ENCODE results near the gene UNC119. TPM values are rescaled to one million over a fixed set of nuclear protein-coding genes. Genes with fewer than 3 reads are reported as not detected.

Gene UNC119
- total RNA-seq, 1 experiment from 2014 or later: 17.8 TPM

GRCh38 chr17:28573040-28573380 lies 20.6 kb upstream of the UNC119 start:
- DNase-seq (ENCODE audit: low read depth): no peak

GRCh38 chr17:28572259-28573039 lies 20.0 kb upstream of the UNC119 start:
- DNase-seq (ENCODE audit: low read depth): no peak

GRCh38 chr17:28571361-28572122 lies 19.1 kb upstream of the UNC119 start, which contains the start of gene PIGS:
Gene PIGS, minus strand, starts transcription at chr17:28571524. Its CDS starts 28 bp downstream, at chr17:28571496.
- DNase-seq (ENCODE audit: low read depth): peak; percentile 97

GRCh38 chr17:28570716-28571360 lies 18.4 kb upstream of the UNC119 start:
- peak; percentile 37 for DNase-seq (ENCODE audit: low read depth)

DNA sequence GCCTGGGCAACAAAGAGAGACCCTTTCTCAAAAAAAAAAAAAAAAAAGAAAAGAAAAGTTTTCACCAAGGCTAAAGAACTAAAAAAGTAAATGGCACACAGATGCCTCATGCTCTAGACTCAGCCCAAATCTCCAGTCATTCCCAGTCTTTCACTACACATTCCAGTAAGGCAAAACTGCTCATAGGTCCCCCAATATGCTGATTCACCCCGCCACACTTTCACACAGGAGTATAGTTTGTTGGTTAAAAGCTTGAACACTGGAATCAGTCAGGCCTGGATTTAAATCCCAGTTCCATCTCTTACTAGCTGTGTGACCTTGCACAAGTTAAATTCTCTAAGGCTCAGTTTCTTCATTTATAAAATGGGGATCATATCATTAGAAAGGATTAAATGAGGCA lies 17.0 kb upstream of the UNC119 start:
- DNase-seq (ENCODE audit: low read depth): no peak

DNA sequence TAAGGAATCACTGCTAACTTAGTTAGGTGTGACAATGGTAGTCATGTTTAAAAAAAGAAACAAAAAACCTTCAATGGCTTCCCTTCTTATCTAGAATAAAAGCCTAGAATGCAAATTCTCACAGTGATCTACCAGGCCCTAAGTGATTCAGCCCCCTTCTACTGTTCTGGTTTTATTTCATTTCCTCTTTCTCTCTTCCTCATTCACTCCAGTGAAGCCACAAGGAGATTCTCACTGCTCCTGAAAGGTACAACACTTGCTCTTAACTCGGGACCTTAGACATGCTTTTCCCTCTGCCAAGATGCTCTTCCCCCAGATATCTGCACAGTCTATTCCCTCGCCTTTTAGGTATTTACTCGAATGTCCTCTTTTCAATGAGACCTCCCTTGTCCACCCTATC lies 15.2 kb upstream of the UNC119 start:
- DNase-seq (ENCODE audit: low read depth): no peak

GRCh38 chr17:28563475-28563874 lies 11.1 kb upstream of the UNC119 start:
- DNase-seq (ENCODE audit: low read depth): no peak

DNA sequence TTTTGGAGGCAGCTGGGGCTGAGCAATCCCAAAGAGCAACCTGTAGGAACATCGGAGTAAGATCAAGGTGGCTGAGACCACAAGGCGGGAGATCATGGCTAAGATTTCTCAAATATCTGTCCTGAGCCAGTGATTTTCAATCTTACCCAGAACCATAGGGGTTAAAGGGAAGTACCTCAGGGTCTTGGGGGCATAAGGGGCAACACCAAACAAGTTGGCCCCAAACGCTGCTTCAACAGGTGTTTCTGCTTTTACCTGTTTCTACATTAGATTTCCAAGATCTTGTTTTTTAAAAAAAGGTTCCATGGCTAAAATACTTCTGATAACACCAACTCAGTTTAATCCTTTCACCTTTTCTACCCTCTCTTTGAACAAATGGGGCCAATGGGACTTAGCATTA lies 2.6 kb upstream of the UNC119 start:
- DNase-seq (ENCODE audit: low read depth): no peak

DNA sequence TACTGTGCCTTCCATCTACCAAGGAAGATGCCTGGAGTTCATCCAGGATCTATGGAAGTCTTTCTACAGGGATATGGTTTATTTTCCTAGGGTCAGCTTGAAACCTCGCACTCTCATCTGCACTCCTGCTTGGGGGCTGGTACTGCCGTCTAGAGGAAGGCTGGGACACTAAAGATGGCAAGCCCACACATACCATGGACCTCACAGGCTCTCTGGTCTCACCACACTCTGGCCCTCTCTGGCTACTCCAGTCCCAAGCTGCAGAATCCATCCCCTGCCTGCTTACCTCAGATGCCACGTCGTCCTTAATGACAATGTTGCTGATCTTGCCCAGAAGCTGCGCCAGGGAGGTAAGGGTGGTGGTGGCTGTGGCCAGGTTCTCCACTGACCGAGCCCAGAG lies 2.1 kb upstream of the UNC119 start:
- no peak for DNase-seq (ENCODE audit: low read depth)

- DNase-seq (ENCODE audit: low read depth): no peak
Measured at GRCh38 chr17:28553000-28553505, 629 bp upstream of the UNC119 start.

DNA sequence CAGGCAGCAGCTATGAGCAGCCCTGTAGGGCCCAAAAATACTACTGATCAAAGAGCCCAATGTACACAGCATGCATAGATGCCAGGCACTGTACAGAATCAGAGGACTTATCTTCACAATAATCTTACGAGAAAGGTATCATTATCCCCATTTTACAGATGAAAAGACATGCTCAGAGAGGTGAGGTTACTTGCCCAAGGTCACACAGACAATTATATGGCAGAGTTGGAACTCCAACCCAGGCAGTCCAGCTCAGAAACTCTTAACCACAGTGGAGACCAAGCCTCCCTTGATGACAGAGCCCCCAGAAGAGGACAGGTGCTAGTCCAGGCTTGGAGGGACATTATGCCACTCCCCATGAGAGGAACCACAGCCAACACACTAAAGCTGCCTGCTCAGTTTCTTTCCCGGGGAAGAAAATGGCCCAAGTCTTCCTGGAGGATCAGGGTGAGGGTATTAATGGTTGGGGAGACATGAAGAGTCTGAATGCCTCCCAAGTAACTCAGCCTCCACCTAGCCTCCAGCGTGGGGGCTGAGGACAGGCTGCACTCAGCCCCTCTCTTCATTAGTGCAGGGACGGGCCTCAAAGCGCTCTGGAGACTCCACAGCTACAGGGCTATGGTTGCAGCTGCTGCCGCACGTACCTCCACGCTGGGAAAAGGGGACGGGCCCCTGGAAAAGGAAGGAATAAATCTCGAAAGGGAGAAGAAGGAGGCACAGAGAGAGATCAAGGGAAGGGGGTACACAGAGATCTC lies 826 bp downstream of the UNC119 start:
- DNase-seq (ENCODE audit: low read depth): no peak

- DNase-seq (ENCODE audit: low read depth): no peak
Measured at GRCh38 chr17:28550858-28551257, 1.6 kb downstream of the UNC119 start.

- no peak for DNase-seq (ENCODE audit: low read depth)
Measured at GRCh38 chr17:28549236-28550132, 2.9 kb downstream of the UNC119 start.

GRCh38 chr17:28548417-28549130 lies 3.9 kb downstream of the UNC119 start:
- DNase-seq (ENCODE audit: low read depth): no peak

DNA sequence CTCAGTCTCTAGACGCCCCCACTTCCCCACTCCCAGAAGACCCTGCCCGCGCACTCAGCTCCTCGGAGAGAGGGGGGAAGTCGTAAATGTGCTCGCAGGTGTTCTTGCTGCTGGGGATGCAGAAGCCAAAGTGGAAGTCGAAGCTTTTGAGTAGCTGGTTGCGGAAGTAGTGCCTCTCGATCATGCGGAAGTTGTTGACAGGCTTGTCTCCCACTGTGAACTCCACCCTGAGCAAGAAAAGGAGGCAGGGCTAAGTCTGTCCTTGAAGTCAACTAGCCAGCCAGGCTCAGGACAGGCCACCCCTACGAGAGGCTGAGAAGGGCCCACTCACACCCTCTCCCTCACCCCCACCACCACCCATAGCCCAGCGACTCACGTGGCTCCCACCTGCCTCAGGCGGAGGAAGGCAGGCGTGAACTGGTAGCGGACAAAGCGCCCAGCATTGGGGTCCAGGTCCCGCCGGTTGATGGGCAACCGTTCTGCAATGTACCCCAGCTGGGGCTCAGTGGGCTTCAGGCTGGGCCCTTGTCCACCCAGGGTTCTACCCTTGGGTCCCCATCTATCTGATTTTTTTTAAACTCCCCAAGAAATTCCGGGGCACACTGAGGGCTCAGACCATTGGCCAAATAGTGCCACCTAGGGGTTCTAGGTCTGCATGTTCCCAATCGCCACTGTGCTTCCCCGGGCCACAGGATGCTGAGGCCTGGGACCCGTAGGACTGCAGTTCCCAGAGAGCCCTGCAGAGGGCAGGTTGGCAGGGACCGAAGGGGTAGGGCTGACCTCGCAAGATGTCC lies 4.6 kb downstream of the UNC119 start:
- DNase-seq (ENCODE audit: low read depth): peak; percentile 80

DNA sequence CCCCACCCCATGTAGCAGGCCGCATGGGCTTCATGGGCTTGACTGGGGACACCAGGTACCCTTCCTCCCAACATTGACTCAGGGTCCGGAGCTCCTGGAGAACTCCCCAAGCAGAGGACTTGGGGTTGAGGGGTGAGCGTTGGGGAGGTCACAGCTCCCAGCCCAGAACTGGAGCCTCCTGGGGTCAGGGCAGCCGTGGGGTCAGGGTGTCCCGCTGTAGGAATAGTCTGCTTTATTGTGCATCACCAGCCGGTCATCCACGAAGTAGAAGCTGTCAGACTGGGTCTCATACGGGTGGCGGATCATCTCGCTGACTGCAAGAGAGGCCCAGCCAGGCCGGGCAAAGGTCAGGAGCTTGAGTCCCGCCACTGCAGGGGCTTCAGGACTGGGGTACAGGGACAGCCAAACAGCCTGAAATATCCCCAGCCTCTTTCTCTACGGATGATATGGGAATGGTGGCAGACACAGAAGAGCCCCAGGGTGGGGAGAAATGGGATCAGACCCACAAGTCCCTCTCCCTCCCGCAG lies 5.3 kb downstream of the UNC119 start:
- no peak for DNase-seq (ENCODE audit: low read depth)

GRCh38 chr17:28545787-28546415 lies 6.5 kb downstream of the UNC119 start:
- no peak for DNase-seq (ENCODE audit: low read depth)

- no peak for DNase-seq (ENCODE audit: low read depth)
Measured at GRCh38 chr17:28545141-28545503, 7.3 kb downstream of the UNC119 start.
